ENCODE data around the gene TAOK3. TPM values are rescaled to one million over a fixed set of nuclear protein-coding genes. Genes with fewer than 3 reads are reported as not detected.

TAOK3 gene
- total and polyA plus RNA-seq, 2 donors (not counting 3 experiments of a cell fraction or from before 2014, with no cell fraction given): 11.3 to 23.1 TPM

DNA sequence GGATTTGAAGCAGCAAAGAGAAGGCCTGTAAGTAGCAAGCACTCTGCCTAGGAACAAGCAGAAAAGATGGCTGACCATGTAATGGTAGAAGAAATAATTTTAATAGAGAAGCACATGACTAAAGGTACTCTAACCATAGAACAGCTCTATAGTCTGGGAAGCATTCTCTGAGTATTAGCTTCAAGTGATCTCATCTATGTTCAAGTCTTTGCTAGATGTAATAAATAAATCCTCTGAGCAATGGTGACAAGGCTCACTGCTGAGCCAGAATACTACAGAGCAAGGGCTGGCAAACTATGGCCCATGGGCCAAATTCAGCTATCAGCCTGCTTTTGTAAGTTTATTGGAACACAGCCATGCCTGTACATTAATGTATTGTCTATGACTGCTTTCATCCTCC, 152.0 kb downstream of the TAOK3 start:
- H3K9ac ChIP-seq (replicated peaks; ENCODE audit: extremely low read depth, insufficient read depth, low read length): no peak overlapping the region
- ChIA-PET CTCF (interaction anchor here (0.8 to 1.4 kb wide), 2 partner anchors 100 to 155 kb away, joined by 3 to 4 read pairs; partner anchors contain the start of gene SUDS3), POLR2A (no interaction called here)
- no peaks in the 10 kb centered on the region for H3K79me2 ChIP-seq (ENCODE audit: control insufficient read depth, insufficient read depth, low read length)
- no peak overlapping the region for H3K4me2 ChIP-seq (ENCODE audit: insufficient read depth, low read length)
- H3K36me3 ChIP-seq (ENCODE audit: control insufficient read depth in 2 of 2, extremely low read depth in 1 of 2, insufficient read depth in 2 of 2, low read length in 2 of 2): no peaks in the 10 kb centered on the region
- DNase-seq (ENCODE audit: low read depth, low spot score) (no peak), FAIRE-seq (no peak)
- H3K4me3 ChIP-seq (replicated peaks in 1 of 3; ENCODE audit: insufficient read depth in 1 of 3, low read depth in 1 of 3, low read length in 3 of 3): no peak overlapping the region
- no peaks in the 10 kb centered on the region for H3K4me1 ChIP-seq (ENCODE audit: control insufficient read depth, extremely low read depth, insufficient read depth, low read length)
- TF ChIP-seq FOS (IDR thresholded peaks at IDR 0.05; ENCODE audit: borderline replicate concordance, insufficient read depth, low read length) (no peak), POLR2A (IDR thresholded peaks at IDR 0.05; ENCODE audit: low read depth, low read length) (no peak), POLR2AphosphoS5 (IDR thresholded peaks at IDR 0.05; ENCODE audit: insufficient read depth, low read depth, low read length) (no peak)
- no peaks in the 10 kb centered on the region for H4K20me1 ChIP-seq (replicated peaks; ENCODE audit: control insufficient read depth, extremely low read depth, insufficient read depth, low read length)
- dilution Hi-C loops (cut with MboI; ENCODE audit: extremely low pct_ligation_motif_present, low sequenced_read_pairs) (no loop called here), intact Hi-C loops (cut with micrococcal nuclease) (no loop called here)
- no TSS peak for BruUV-seq (replicated peaks)
- H3K27me3 ChIP-seq (ENCODE audit: control insufficient read depth in 2 of 2, insufficient read depth in 2 of 2, low read length in 2 of 2): no peaks in the 10 kb centered on the region
- H3K27ac ChIP-seq (ENCODE audit: insufficient read depth, low read depth, low read length): no peak overlapping the region
- H3K9me1 ChIP-seq (replicated peaks; ENCODE audit: control insufficient read depth, extremely low read depth, insufficient read depth, low read length): no peaks in the 10 kb centered on the region
- H3K9me3 ChIP-seq (replicated peaks; ENCODE audit: control insufficient read depth, insufficient read depth, low read length): no peaks in the 10 kb centered on the region
- no peak overlapping the region for H2AFZ ChIP-seq (ENCODE audit: low read depth, low read length)

GRCh38 chr12:118219772-118220171, 152.9 kb downstream of the TAOK3 start:
- Histone ChIP-seq H2AFZ (ENCODE audit: low read depth, low read length) (no peak overlapping the region), H4K20me1 (replicated peaks; ENCODE audit: control insufficient read depth, extremely low read depth, insufficient read depth, low read length) (no peaks in the 10 kb centered on the region), H3K27me3 (ENCODE audit: control insufficient read depth in 2 of 2, insufficient read depth in 2 of 2, low read length in 2 of 2) (no peaks in the 10 kb centered on the region), H3K79me2 (ENCODE audit: control insufficient read depth, insufficient read depth, low read length) (no peaks in the 10 kb centered on the region), H3K4me1 (ENCODE audit: control insufficient read depth, extremely low read depth, insufficient read depth, low read length) (no peaks in the 10 kb centered on the region), H3K36me3 (ENCODE audit: control insufficient read depth in 2 of 2, extremely low read depth in 1 of 2, insufficient read depth in 2 of 2, low read length in 2 of 2) (no peaks in the 10 kb centered on the region), H3K9ac (replicated peaks; ENCODE audit: extremely low read depth, insufficient read depth, low read length) (no peak overlapping the region), H3K4me3 (replicated peaks in 1 of 3; ENCODE audit: insufficient read depth in 1 of 3, low read depth in 1 of 3, low read length in 3 of 3) (no peak overlapping the region), H3K9me1 (replicated peaks; ENCODE audit: control insufficient read depth, extremely low read depth, insufficient read depth, low read length) (no peaks in the 10 kb centered on the region), H3K27ac (ENCODE audit: insufficient read depth, low read depth, low read length) (no peak overlapping the region), H3K4me2 (ENCODE audit: insufficient read depth, low read length) (no peak overlapping the region), H3K9me3 (replicated peaks; ENCODE audit: control insufficient read depth, insufficient read depth, low read length) (no peaks in the 10 kb centered on the region)
- no peak for FAIRE-seq
- POLR2A ChIA-PET: no interaction called here
- dilution Hi-C loops (cut with MboI; ENCODE audit: extremely low pct_ligation_motif_present, low sequenced_read_pairs) (no loop called here), intact Hi-C loops (cut with micrococcal nuclease) (no loop called here)
- no peak for DNase-seq (ENCODE audit: low read depth, low spot score)
- no peak for TF ChIP-seq CTCF (IDR thresholded peaks at IDR 0.05; ENCODE audit: extremely low read depth in 1 of 2, insufficient read depth in 1 of 2, low read depth in 1 of 2, low read length in 2 of 2)
- no peak for TF ChIP-seq FOS (IDR thresholded peaks at IDR 0.05; ENCODE audit: borderline replicate concordance, insufficient read depth, low read length)
- no peak for TF ChIP-seq EZH2 (IDR thresholded peaks at IDR 0.05; ENCODE audit: borderline replicate concordance, low read depth, low read length, severe bottlenecking)
- TF ChIP-seq POLR2A (IDR thresholded peaks at IDR 0.05; ENCODE audit: low read depth, low read length): no peak
- TF ChIP-seq JUN (IDR thresholded peaks at IDR 0.05; ENCODE audit: borderline replicate concordance, insufficient read depth, insufficient read length, low read depth): no peak
- no peak for TF ChIP-seq POLR2AphosphoS5 (IDR thresholded peaks at IDR 0.05; ENCODE audit: insufficient read depth, low read depth, low read length)
- no TSS peak for BruUV-seq (replicated peaks)
- CTCF ChIA-PET: interaction anchor here (1.2 kb wide), 1 partner anchor 14 kb away, joined by 3 read pairs; no protein-coding TSS in a partner anchor

All from endothelial cell of umbilical vein (primary cell).